Keratinocyte (primary cell): Measurements from ENCODE around the gene NUAK2. TPM values are rescaled to one million over a fixed set of nuclear protein-coding genes. Genes with fewer than 3 reads are reported as not detected.

Experiments used
- DNase-seq: peaks from one replicate; pipeline ENCODE4 v3.0.0-alpha.2; 2011; ENCODE audit warnings: low read depth, missing footprints, low spot score
- FAIRE-seq: peaks from 2 replicates; lab custom pipeline; 2011; peaks lifted over from hg19 to GRCh38; lab: Jason Lieb, UNC
- H2AFZ ChIP-seq: 2 replicates; pipeline ENCODE4 v1.6.0; 2012; ENCODE audit warnings: low read length, control low read depth, inconsistent platforms; ENCODE audit not compliant: control insufficient read depth
- H3K27ac ChIP-seq: 2 replicates; pipeline ENCODE4 v1.5.1; 2011; ENCODE audit warnings: low read length; ENCODE audit not compliant: control insufficient read depth, insufficient read depth
- H3K27me3 ChIP-seq: 3 replicates; pipeline ENCODE4 v1.6.0; 2011; ENCODE audit warnings: low read length; ENCODE audit not compliant: control insufficient read depth, insufficient read depth; ENCODE audit errors: extremely low read depth
- H3K36me3 ChIP-seq, 2 experiments: 2 replicates in 1 of 2; 3 replicates in 1 of 2; pipeline ENCODE4 v1.5.1; 2011; ENCODE audit warnings: low read length in 2 of 2, mild to moderate bottlenecking in 1 of 2; ENCODE audit not compliant: control insufficient read depth in 2 of 2, insufficient read depth in 2 of 2; ENCODE audit errors: extremely low read depth in 1 of 2
- H3K4me1 ChIP-seq: 3 replicates; pipeline ENCODE4 v1.5.1; 2011; ENCODE audit warnings: low read length; ENCODE audit not compliant: control insufficient read depth, insufficient read depth; ENCODE audit errors: extremely low read depth
- H3K4me2 ChIP-seq: 3 replicates; pipeline ENCODE4 v1.6.0; 2011; ENCODE audit warnings: low read depth, low read length; ENCODE audit not compliant: control insufficient read depth, insufficient read depth; ENCODE audit errors: extremely low read depth
- H3K4me3 ChIP-seq, 3 experiments: fragments of 200-600 bp in 1 of 3; sonication (generic) in 1 of 3; 2 replicates in 2 of 3; 3 replicates in 1 of 3; pipeline ENCODE4 v1.5.1; 2011 to 2016; ENCODE audit warnings: low read length in 3 of 3, mild to moderate bottlenecking in 3 of 3, control low read depth in 2 of 3, inconsistent platforms in 1 of 3, low read depth in 1 of 3, mixed read lengths in 1 of 3, mixed run types in 1 of 3, moderate library complexity in 1 of 3; ENCODE audit not compliant: control insufficient read depth in 2 of 3, insufficient read depth in 2 of 3; ENCODE audit errors: extremely low read depth in 1 of 3
- H3K79me2 ChIP-seq: 2 replicates; pipeline ENCODE4 v1.6.0; 2012; ENCODE audit warnings: low read length; ENCODE audit not compliant: control insufficient read depth, insufficient read depth
- H3K9ac ChIP-seq: 3 replicates; pipeline ENCODE4 v1.6.0; 2011; ENCODE audit warnings: low read length; ENCODE audit not compliant: control insufficient read depth, insufficient read depth; ENCODE audit errors: extremely low read depth
- H3K9me1 ChIP-seq: 3 replicates; pipeline ENCODE4 v1.6.0; 2011; ENCODE audit warnings: low read length; ENCODE audit not compliant: control insufficient read depth, insufficient read depth; ENCODE audit errors: extremely low read depth
- H3K9me3 ChIP-seq: 2 replicates; pipeline ENCODE4 v1.5.1; 2012; ENCODE audit warnings: low read depth, low read length; ENCODE audit not compliant: control insufficient read depth
- H4K20me1 ChIP-seq: 3 replicates; pipeline ENCODE4 v1.6.0; 2011; ENCODE audit warnings: low read length; ENCODE audit not compliant: control insufficient read depth, insufficient read depth; ENCODE audit errors: extremely low read depth
- CTCF ChIP-seq, 3 experiments: IDR thresholded peaks in 1 of 3; conservative IDR thresholded peaks in 1 of 3; optimal IDR thresholded peaks in 1 of 3; 2 replicates in 2 of 3; 3 replicates in 1 of 3; pipeline versions ENCODE3 to v1.5.1; 2011; ENCODE audit warnings: low read length in 3 of 3, mild to moderate bottlenecking in 3 of 3, moderate library complexity in 2 of 3, control low read depth in 1 of 3, inconsistent platforms in 1 of 3; ENCODE audit not compliant: insufficient read depth in 2 of 3; ENCODE audit errors: extremely low read depth in 1 of 3
- EZH2 ChIP-seq: IDR thresholded peaks from one replicate; pipeline ENCODE4 v1.6.1; 2012; ENCODE audit warnings: inconsistent platforms, mild to moderate bottlenecking, low read length, moderate library complexity
- dilution Hi-C: fragments of 300-500 bp; cut with MboI; formaldehyde crosslinking; loops from one replicate; pipeline ENCODE4 v1.7.0; 2020; ENCODE audit warnings: low sequenced_read_pairs; ENCODE audit not compliant: extremely low pct_ligation_motif_present
- polyA plus RNA-seq, 5 experiments: library from polyadenylated mRNA; depleted of rRNA in 3 of 5; stranded (reverse) in 3 of 5; stranded (forward) in 1 of 5; unstranded in 1 of 5; fragments of >200 nt; gene quantifications; 1 replicate in 1 of 5; 2 replicates in 3 of 5; 3 replicates in 1 of 5; pipeline versions ENCODE4 v1.2.1 to v1.2.3, GENCODE V29; 2011 to 2012; ENCODE audit warnings: missing spikeins in 2 of 5, low read depth in 1 of 5, low replicate concordance in 1 of 5

The NUAK2 gene
- polyA plus RNA-seq, 1 donor (not counting 4 experiments of a cell fraction or from before 2014, with no cell fraction given): 3.9 TPM

GRCh38 chr1:205309741-205310140 lies 11.8 kb downstream of the NUAK2 start:
- no peak overlapping the region for H3K27ac ChIP-seq
- H3K79me2 ChIP-seq: peaks cover 55% of the 10 kb centered on the region

GRCh38 chr1:205306929-205307566 lies 14.5 kb downstream of the NUAK2 start:
- FAIRE-seq (no peak), DNase-seq (no peak)
- dilution Hi-C loops: no loop called here
- H3K79me2 ChIP-seq: peaks cover 41% of the 10 kb centered on the region
- peaks cover 70 to 82% of the 10 kb centered on the region in 2 experiments for H3K36me3 ChIP-seq
- no peaks in the 10 kb centered on the region for H3K27me3 ChIP-seq
- no peak overlapping the region for H3K4me2 ChIP-seq
- no peak overlapping the region for H3K27ac ChIP-seq
- no peak overlapping the region for H3K9ac ChIP-seq
- H3K9me3 ChIP-seq: no peaks in the 10 kb centered on the region
- TF ChIP-seq EZH2: no peak
- TF ChIP-seq CTCF (optimal IDR thresholded peaks at IDR 0.05 in 1 of 3, IDR thresholded peaks at IDR 0.05 in 1 of 3, conservative IDR thresholded peaks at IDR 0.05 in 1 of 3; ENCODE audit: extremely low read depth in 1 of 3, insufficient read depth in 2 of 3, low read length in 3 of 3): no peak
- H3K4me3 ChIP-seq: no peak overlapping the region
- peaks cover 2% of the 10 kb centered on the region for H4K20me1 ChIP-seq
- H2AFZ ChIP-seq: no peak overlapping the region
- H3K9me1 ChIP-seq: peaks cover 2% of the 10 kb centered on the region
- peaks cover 17% of the 10 kb centered on the region for H3K4me1 ChIP-seq

More at GRCh38 chr1:205309741-205310140, 11.8 kb downstream of the NUAK2 start:
- H3K4me1 ChIP-seq: peaks cover 12% of the 10 kb centered on the region
- no peak overlapping the region for H3K4me3 ChIP-seq
- no peaks in the 10 kb centered on the region for H3K27me3 ChIP-seq
- dilution Hi-C loops: no loop called here
- H3K9ac ChIP-seq: no peak overlapping the region
- no peak for DNase-seq
- no peak overlapping the region for H2AFZ ChIP-seq
- H3K36me3 ChIP-seq: peaks cover 54 to 64% of the 10 kb centered on the region in 2 experiments
- H3K9me3 ChIP-seq: no peaks in the 10 kb centered on the region
- no peaks in the 10 kb centered on the region for H4K20me1 ChIP-seq
- no peak overlapping the region for H3K4me2 ChIP-seq
- TF ChIP-seq EZH2 (no peak), CTCF (optimal IDR thresholded peaks at IDR 0.05 in 1 of 3, IDR thresholded peaks at IDR 0.05 in 1 of 3, conservative IDR thresholded peaks at IDR 0.05 in 1 of 3; ENCODE audit: extremely low read depth in 1 of 3, insufficient read depth in 2 of 3, low read length in 3 of 3) (no peak)
- FAIRE-seq: no peak
- H3K9me1 ChIP-seq: peaks cover under 1% of the 10 kb centered on the region
